HCT116 (cell line): ENCODE measurements around the gene ADPRHL1. TPM values are rescaled to one million over a fixed set of nuclear protein-coding genes. Genes with fewer than 3 reads are reported as not detected.

Experiments used
- ATAC-seq: fragments of 200-7000 bp; cut with Tn5 transposase; 2 replicates; pipeline ENCODE4 v1.9.1; 2020; ENCODE audit warnings: mild to moderate bottlenecking, moderate library complexity
- BruUV-seq: library from RNA; stranded (reverse); fragments of 400-500 nt; replicated peaks from 2 replicates; lab custom pipeline; 2021; lab: Mats Ljungman, UMichigan
- CTCF ChIA-PET: fragments of 300-600 bp; sonication (Branson Sonifier 250); formaldehyde crosslinking; loops from one replicate; lab custom pipeline; 2021; ENCODE audit warnings: antibody characterized with exemption; lab: Charles Lee
- POLR2A ChIA-PET: fragments of 300-600, 350-600 bp; sonication (Branson Sonifier 250); formaldehyde crosslinking; loops from one replicate; lab custom pipeline; 2021; ENCODE audit warnings: antibody characterized with exemption; lab: Charles Lee
- RAD21 ChIA-PET, 2 experiments: fragments of 300-600 bp; sonication (Branson Sonifier 250); formaldehyde crosslinking; loops; one replicate each; lab custom pipeline; 2023; ENCODE audit warnings: low total read pairs in 2 of 2; ENCODE audit not compliant: uncharacterized antibody in 2 of 2, unreplicated experiment in 2 of 2, low non-redundant PET in 1 of 2; lab: Charles Lee
- DNase-seq: peaks from one replicate; pipeline ENCODE4 v3.0.0-alpha.2; 2010; ENCODE audit warnings: low read depth, low spot score
- H2AFZ ChIP-seq: fragments of 200-600 bp; shearing (Covaris generic), sonication (generic); 2 replicates; pipeline ENCODE4 v1.6.1; 2017; ENCODE audit warnings: low read depth, mixed run types, mixed read lengths, antibody characterized with exemption, low read length; ENCODE audit not compliant: poor library complexity, severe bottlenecking
- H3K27ac ChIP-seq: 2 replicates; pipeline ENCODE4 v1.5.1; 2012; ENCODE audit warnings: low read depth, low read length
- H3K27me3 ChIP-seq: fragments of 200-600 bp; sonication (generic); 2 replicates; pipeline ENCODE4 v1.6.1; 2016; ENCODE audit warnings: mixed run types, low read length, mixed read lengths; ENCODE audit not compliant: insufficient read depth
- H3K36me3 ChIP-seq, 2 experiments: fragments of 200-500 bp in 1 of 2; fragments of 200-600 bp in 1 of 2; sonication (Bioruptor generic) in 1 of 2; sonication (generic) in 1 of 2; 2 replicates each; pipeline versions ENCODE4 v1.5.1 to v1.6.1; 2014 to 2016; ENCODE audit warnings: low read length in 2 of 2, inconsistent platforms in 1 of 2, mixed read lengths in 1 of 2, mixed run types in 1 of 2; ENCODE audit not compliant: insufficient read depth in 2 of 2, control insufficient read depth in 1 of 2
- H3K4me1 ChIP-seq, 2 experiments: fragments of 200-600 bp in 1 of 2; sonication (generic) in 1 of 2; 2 replicates each; pipeline versions ENCODE4 v1.5.1 to v1.6.1; 2012 to 2017; ENCODE audit warnings: low read length in 2 of 2, inconsistent platforms in 1 of 2, mild to moderate bottlenecking in 1 of 2, mixed read lengths in 1 of 2, mixed run types in 1 of 2, moderate library complexity in 1 of 2; ENCODE audit not compliant: insufficient read depth in 2 of 2, control insufficient read depth in 1 of 2
- H3K4me2 ChIP-seq: fragments of 200-600 bp; sonication (generic); 2 replicates; pipeline ENCODE4 v1.6.1; 2017; ENCODE audit warnings: mixed run types, low read length, mixed read lengths
- H3K4me3 ChIP-seq, 2 experiments: fragments of 200-600 bp in 1 of 2; sonication (generic) in 1 of 2; replicated peaks in 1 of 2; 2 replicates each; pipeline ENCODE4 v1.5.1; 2011 to 2016; ENCODE audit warnings: low read length in 2 of 2, control low read depth in 1 of 2, low read depth in 1 of 2, mild to moderate bottlenecking in 1 of 2, mixed read lengths in 1 of 2, mixed run types in 1 of 2
- H3K79me2 ChIP-seq: fragments of 200-600 bp; sonication (generic); 2 replicates; pipeline ENCODE4 v1.6.1; 2017; ENCODE audit warnings: mild to moderate bottlenecking, mixed run types, low read length, moderate library complexity, mixed read lengths; ENCODE audit not compliant: insufficient read depth
- H3K9ac ChIP-seq: fragments of 200-600 bp; sonication (generic); 2 replicates; pipeline ENCODE4 v1.6.1; 2016; ENCODE audit warnings: low read length, mixed read lengths
- H3K9me2 ChIP-seq: fragments of 200-600 bp; sonication (generic), shearing (Covaris generic); 2 replicates; pipeline ENCODE4 v1.6.1; 2017; ENCODE audit warnings: mixed run types, mild to moderate bottlenecking, moderate library complexity; ENCODE audit not compliant: insufficient read depth
- H3K9me3 ChIP-seq, 2 experiments: fragments of 200-500 bp in 1 of 2; fragments of 200-600 bp in 1 of 2; sonication (Bioruptor generic) in 1 of 2; sonication (generic) in 1 of 2; 2 replicates each; pipeline ENCODE4 v1.6.1; 2014 to 2017; ENCODE audit warnings: low read length in 2 of 2, mixed read lengths in 2 of 2, inconsistent platforms in 1 of 2, low read depth in 1 of 2, mild to moderate bottlenecking in 1 of 2, mixed run types in 1 of 2, moderate library complexity in 1 of 2; ENCODE audit not compliant: control insufficient read depth in 1 of 2, insufficient read depth in 1 of 2
- H4K20me1 ChIP-seq: fragments of 200-600 bp; sonication (generic), shearing (Covaris generic); 2 replicates; pipeline ENCODE4 v1.6.1; 2017; ENCODE audit warnings: mixed run types, mild to moderate bottlenecking, moderate library complexity; ENCODE audit not compliant: insufficient read depth
- CBX3 ChIP-seq: IDR thresholded peaks from 2 replicates; pipeline ENCODE4 v1.6.1; 2012; ENCODE audit warnings: low read depth
- CEBPB ChIP-seq: IDR thresholded peaks from 2 replicates; pipeline ENCODE4 v1.6.1; 2012; ENCODE audit warnings: low read depth
- CTCF ChIP-seq, 3 experiments: fragments of 200-600 bp in 1 of 3; sonication (generic) in 1 of 3; IDR thresholded peaks in 2 of 3; conservative IDR thresholded peaks in 1 of 3; 2 replicates each; pipeline ENCODE4 v1.5.1; 2012 to 2017; ENCODE audit warnings: low read depth in 2 of 3, low read length in 2 of 3, antibody characterized with exemption in 1 of 3, borderline replicate concordance in 1 of 3, control low read depth in 1 of 3, mild to moderate bottlenecking in 1 of 3, mixed read lengths in 1 of 3, mixed run types in 1 of 3, moderate library complexity in 1 of 3; ENCODE audit not compliant: insufficient read depth in 1 of 3
- EZH2 ChIP-seq: fragments of 200-600 bp; sonication (generic); IDR thresholded peaks from 2 replicates; pipeline ENCODE4 v1.6.1; 2017; ENCODE audit warnings: antibody characterized with exemption, mixed run types
- EZH2phosphoT487 ChIP-seq: fragments of 200-600 bp; IDR thresholded peaks from 2 replicates; pipeline ENCODE4 v1.6.1; 2018; ENCODE audit warnings: antibody characterized with exemption, borderline replicate concordance
- FOSL1 ChIP-seq: IDR thresholded peaks from 2 replicates; pipeline ENCODE4 v1.6.1; 2012; ENCODE audit warnings: low read depth
- JUND ChIP-seq: IDR thresholded peaks from 2 replicates; pipeline ENCODE4 v1.6.1; 2012
- POLR2A ChIP-seq: IDR thresholded peaks from 2 replicates; pipeline ENCODE4 v1.7.0; 2011; ENCODE audit warnings: borderline replicate concordance; ENCODE audit not compliant: insufficient read depth, insufficient read length; ENCODE audit errors: extremely low read depth
- POLR2AphosphoS5 ChIP-seq: IDR thresholded peaks from 2 replicates; pipeline ENCODE4 v1.6.1; 2011; ENCODE audit warnings: mild to moderate bottlenecking, low read depth, low read length, moderate library complexity
- RAD21 ChIP-seq: IDR thresholded peaks from 2 replicates; pipeline ENCODE4 v1.6.1; 2012; ENCODE audit warnings: low read depth, mild to moderate bottlenecking
- REST ChIP-seq: IDR thresholded peaks from 2 replicates; pipeline ENCODE4 v1.6.1; 2012; ENCODE audit warnings: low read depth
- SIN3A ChIP-seq: IDR thresholded peaks from 2 replicates; pipeline ENCODE4 v1.6.1; 2012; ENCODE audit warnings: low read depth
- SP1 ChIP-seq: IDR thresholded peaks from 2 replicates; pipeline ENCODE4 v1.6.1; 2012; ENCODE audit warnings: low read depth
- SRF ChIP-seq: IDR thresholded peaks from 2 replicates; pipeline ENCODE4 v1.6.1; 2012; ENCODE audit warnings: low read depth
- TCF7L2 ChIP-seq: IDR thresholded peaks from 2 replicates; pipeline ENCODE4 v1.7.0; 2011; ENCODE audit warnings: borderline replicate concordance, inconsistent platforms; ENCODE audit not compliant: insufficient read depth, insufficient read length; ENCODE audit errors: extremely low read depth
- YY1 ChIP-seq: IDR thresholded peaks from 2 replicates; pipeline ENCODE4 v1.6.1; 2011; ENCODE audit warnings: low read length, low read depth, moderate library complexity, mild to moderate bottlenecking; ENCODE audit not compliant: insufficient replicate concordance; ENCODE audit errors: extremely low read depth
- ZFX ChIP-seq: fragments of 450-650 bp; IDR thresholded peaks from 2 replicates; pipeline ENCODE4 v1.6.1; 2017
- ZNF274 ChIP-seq: fragments of 200-500 bp; sonication (Bioruptor generic); IDR thresholded peaks from 2 replicates; pipeline ENCODE4 v1.6.1; 2014; ENCODE audit warnings: mild to moderate bottlenecking, low read depth, low read length, inconsistent platforms
- intact Hi-C: fragments of 100-400 bp; cut with micrococcal nuclease; formaldehyde crosslinking; loops from 2 replicates; pipeline ENCODE4 v1.10.0; 2022
- total RNA-seq: library from RNA; stranded (reverse); gene quantifications from one replicate; pipeline ENCODE4 v1.2.1, GENCODE V29; 2021; ENCODE audit not compliant: unreplicated experiment
- TF ChIP-seq, protein P1 (sequence below): IDR thresholded peaks from 2 replicates; pipeline ENCODE4 v1.6.1; 2012
- TF ChIP-seq, protein P2 (sequence below): IDR thresholded peaks from 2 replicates; pipeline ENCODE4 v1.6.1; 2012

ADPRHL1 gene
- total RNA-seq, 1 experiment from 2014 or later = 12.6 TPM

- Histone ChIP-seq H2AFZ (no peak overlapping the region), H3K27ac (no peak overlapping the region), H3K4me1 (peaks cover 7 to 8% of the 10 kb centered on the region in 2 experiments), H3K36me3 (no peaks in the 10 kb centered on the region), H3K9me3 (no peaks in the 10 kb centered on the region), H3K9me2 (no peaks in the 10 kb centered on the region), H3K27me3 (no peaks in the 10 kb centered on the region), H3K9ac (no peak overlapping the region), H3K4me3 (no peak overlapping the region), H4K20me1 (no peaks in the 10 kb centered on the region), H3K4me2 (no peak overlapping the region), H3K79me2 (no peaks in the 10 kb centered on the region)
- TF ChIP-seq POLR2AphosphoS5 = no peak
- no peak for TF ChIP-seq SP1
- no peak for TF ChIP-seq ZNF274
- no peak for TF ChIP-seq TCF7L2
- no peak for TF ChIP-seq SRF
- TF ChIP-seq POLR2A = no peak
- no peak for TF ChIP-seq EZH2phosphoT487
- TF ChIP-seq REST = no peak
- TF ChIP-seq FOSL1 = no peak
- TF ChIP-seq CBX3 = no peak
- TF ChIP-seq, protein P1, sequence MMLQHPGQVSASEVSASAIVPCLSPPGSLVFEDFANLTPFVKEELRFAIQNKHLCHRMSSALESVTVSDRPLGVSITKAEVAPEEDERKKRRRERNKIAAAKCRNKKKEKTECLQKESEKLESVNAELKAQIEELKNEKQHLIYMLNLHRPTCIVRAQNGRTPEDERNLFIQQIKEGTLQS = no peak
- TF ChIP-seq, protein P2, sequence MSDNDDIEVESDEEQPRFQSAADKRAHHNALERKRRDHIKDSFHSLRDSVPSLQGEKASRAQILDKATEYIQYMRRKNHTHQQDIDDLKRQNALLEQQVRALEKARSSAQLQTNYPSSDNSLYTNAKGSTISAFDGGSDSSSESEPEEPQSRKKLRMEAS = no peak
- TF ChIP-seq SIN3A = no peak
- TF ChIP-seq JUND = no peak
- no peak for TF ChIP-seq YY1
- TF ChIP-seq EZH2 = no peak
- no peak for TF ChIP-seq CTCF (IDR thresholded peaks at IDR 0.05 in 2 of 3, conservative IDR thresholded peaks at IDR 0.05 in 1 of 3; ENCODE audit: borderline replicate concordance in 1 of 3, insufficient read depth in 1 of 3, low read depth in 2 of 3, low read length in 2 of 3)
- TF ChIP-seq RAD21 = no peak
- TF ChIP-seq ZFX = no peak
- no peak for TF ChIP-seq CEBPB
- RAD21 ChIA-PET = no interaction called here
- CTCF ChIA-PET = no interaction called here
- BruUV-seq = no TSS peak
- intact Hi-C loops = no loop called here
- POLR2A ChIA-PET = interaction anchor here (0.7 kb wide), 1 partner anchor 10 kb away, joined by 3 read pairs; no protein-coding TSS in a partner anchor
- no peak for DNase-seq
- no peak for ATAC-seq
Observed at GRCh38 chr13:113400621-113401451, 52.5 kb downstream of the ADPRHL1 start.
